B cell (primary cell): ENCODE data around the gene TESPA1. TPM values are rescaled to one million over a fixed set of nuclear protein-coding genes. Genes with fewer than 3 reads are reported as not detected.

Experiments used
- ATAC-seq: fragments of 200-7000 bp; cut with Tn5 transposase; one replicate; pipeline ENCODE4 v1.10.0; 2021; ENCODE audit warnings: low read depth, mild to moderate bottlenecking, moderate number of reproducible peaks, moderate library complexity
- CTCF ChIA-PET: fragments of 350-600 bp; sonication (Branson Sonifier 250); formaldehyde crosslinking; loops from one replicate; lab custom pipeline; 2021; ENCODE audit warnings: antibody characterized with exemption, inconsistent platforms; lab: Charles Lee
- POLR2A ChIA-PET: fragments of 350-600 bp; sonication (Branson Sonifier 250); formaldehyde crosslinking; loops from one replicate; lab custom pipeline; 2021; ENCODE audit warnings: antibody characterized with exemption; lab: Charles Lee
- DNase-seq: peaks from one replicate; pipeline ENCODE4 v3.0.0; 2013
- H2AFZ ChIP-seq: 2 replicates; pipeline ENCODE4 v1.6.1; 2012; ENCODE audit warnings: mild to moderate bottlenecking, low read depth, low read length; ENCODE audit not compliant: insufficient read depth, poor library complexity, severe bottlenecking
- H3K27ac ChIP-seq, 2 donors: 1 replicate in 1 of 2; 2 replicates in 1 of 2; pipeline ENCODE4 v1.5.1; 2012 to 2013; ENCODE audit warnings: low read length in 2 of 2, mild to moderate bottlenecking in 2 of 2, moderate library complexity in 1 of 2
- H3K27me3 ChIP-seq, 4 experiments: fragments of 200-600 bp in 1 of 4; sonication (generic) in 1 of 4; replicated peaks in 1 of 4; 1 replicate in 2 of 4; 2 replicates in 2 of 4; pipeline versions ENCODE4 v1.6.1 to v1.7.0; 2013 to 2016; ENCODE audit warnings: low read length in 3 of 4, mild to moderate bottlenecking in 2 of 4, mixed read lengths in 1 of 4, moderate library complexity in 1 of 4; ENCODE audit not compliant: insufficient read depth in 4 of 4, control insufficient read depth in 3 of 4; ENCODE audit errors: control extremely low read depth in 1 of 4
- H3K36me3 ChIP-seq, 2 experiments: replicated peaks in 1 of 2; 1 replicate in 1 of 2; 2 replicates in 1 of 2; pipeline versions ENCODE4 v1.6.1 to v1.7.1; 2013; ENCODE audit warnings: low read length in 1 of 2; ENCODE audit not compliant: insufficient read depth in 2 of 2, control insufficient read depth in 1 of 2; ENCODE audit errors: control extremely low read depth in 1 of 2, extremely low read depth in 1 of 2
- H3K4me1 ChIP-seq, 2 donors: fragments of 200-600 bp in 1 of 2; sonication (generic) in 1 of 2; 1 replicate in 1 of 2; 2 replicates in 1 of 2; pipeline versions ENCODE4 v1.5.1 to v1.6.1; 2013 to 2017; ENCODE audit warnings: low read length in 2 of 2; ENCODE audit not compliant: control insufficient read depth in 2 of 2, insufficient read depth in 2 of 2
- H3K4me2 ChIP-seq: replicated peaks from 2 replicates; pipeline ENCODE3; 2012; ENCODE audit warnings: mild to moderate bottlenecking, low read depth, low read length; ENCODE audit not compliant: poor library complexity, severe bottlenecking
- H3K4me3 ChIP-seq, 5 experiments: fragments of 200-600 bp in 1 of 5; sonication (generic) in 1 of 5; 1 replicate in 3 of 5; 2 replicates in 2 of 5; pipeline versions ENCODE4 v1.5.1 to v1.7.0; 2011 to 2016; ENCODE audit warnings: low read length in 4 of 5, mild to moderate bottlenecking in 4 of 5, low read depth in 2 of 5, control low read depth in 1 of 5, moderate library complexity in 1 of 5; ENCODE audit not compliant: insufficient read depth in 1 of 5; ENCODE audit errors: control extremely low read depth in 1 of 5, extremely low read depth in 1 of 5
- H3K79me2 ChIP-seq: fragments of 200-600 bp; sonication (generic); one replicate; pipeline ENCODE4 v1.6.0; 2016; ENCODE audit warnings: low read length; ENCODE audit not compliant: control insufficient read depth, insufficient read depth
- H3K9ac ChIP-seq: fragments of 200-600 bp; sonication (generic); 2 replicates; pipeline ENCODE4 v1.6.1; 2017; ENCODE audit warnings: mild to moderate bottlenecking, low read length, moderate library complexity
- H3K9me3 ChIP-seq, 3 donors: one replicate each; pipeline versions ENCODE4 v1.6.1 to v1.7.1; 2013; ENCODE audit warnings: low read length in 2 of 3; ENCODE audit not compliant: control insufficient read depth in 2 of 3, insufficient read depth in 1 of 3; ENCODE audit errors: control extremely low read depth in 1 of 3
- H4K20me1 ChIP-seq: 2 replicates; pipeline ENCODE4 v1.6.0; 2012; ENCODE audit warnings: mild to moderate bottlenecking, low read length; ENCODE audit not compliant: insufficient read depth, control insufficient read depth, poor library complexity, severe bottlenecking
- H3K27ac Mint-ChIP-seq: one replicate; pipeline ENCODE4 v1.8.0; 2021; ENCODE audit warnings: mixed read lengths
- H3K27me3 Mint-ChIP-seq: one replicate; pipeline ENCODE4 v1.8.0; 2021; ENCODE audit warnings: mixed read lengths
- H3K4me1 Mint-ChIP-seq: one replicate; pipeline ENCODE4 v1.8.0; 2021; ENCODE audit warnings: mixed read lengths
- H3K4me3 Mint-ChIP-seq: one replicate; pipeline ENCODE4 v1.8.0; 2021; ENCODE audit warnings: mixed read lengths
- H3K9me3 Mint-ChIP-seq: one replicate; pipeline ENCODE4 v1.8.0; 2022; ENCODE audit warnings: mixed read lengths; ENCODE audit not compliant: insufficient read depth
- EZH2 ChIP-seq: IDR thresholded peaks from 2 replicates; pipeline ENCODE4 v1.6.1; 2012; ENCODE audit warnings: borderline replicate concordance, low read depth, mild to moderate bottlenecking, moderate library complexity, low read length; ENCODE audit not compliant: insufficient read depth, poor library complexity, severe bottlenecking
- WGBS: methylation state at CpG from one replicate; pipeline ENCODE4 v1.1.5; 2013; ENCODE audit warnings: missing lambda C conversion rate; ENCODE audit not compliant: insufficient coverage; 5-methylcytosine and 5-hydroxymethylcytosine counted together
- intact Hi-C: fragments of 100-400 bp; cut with micrococcal nuclease; formaldehyde crosslinking; loops from one replicate; pipeline ENCODE4 v1.10.0; 2022
- polyA plus RNA-seq: library from polyadenylated mRNA; depleted of rRNA; stranded (reverse); fragments of >200 nt; gene quantifications from 2 replicates; pipeline ENCODE4 v1.2.3, GENCODE V29; 2012
- total RNA-seq, 2 donors: library from RNA; stranded (reverse); fragments of 120-200 nt in 1 of 2; gene quantifications; 1 replicate in 1 of 2; 2 replicates in 1 of 2; pipeline versions ENCODE4 v1.2.3 to v1.2.4, GENCODE V29; 2013 to 2022
- TF ChIP-seq, protein P1 (sequence below): fragments of 200-600 bp; IDR thresholded peaks from one replicate; pipeline ENCODE4 v1.8.0; 2022; ENCODE audit warnings: antibody characterized with exemption, mild to moderate bottlenecking

Gene TESPA1
- total and polyA plus RNA-seq, 2 donors (not counting 1 experiment from before 2014, with no cell fraction given) = 9.5 to 19.0 TPM

DNA sequence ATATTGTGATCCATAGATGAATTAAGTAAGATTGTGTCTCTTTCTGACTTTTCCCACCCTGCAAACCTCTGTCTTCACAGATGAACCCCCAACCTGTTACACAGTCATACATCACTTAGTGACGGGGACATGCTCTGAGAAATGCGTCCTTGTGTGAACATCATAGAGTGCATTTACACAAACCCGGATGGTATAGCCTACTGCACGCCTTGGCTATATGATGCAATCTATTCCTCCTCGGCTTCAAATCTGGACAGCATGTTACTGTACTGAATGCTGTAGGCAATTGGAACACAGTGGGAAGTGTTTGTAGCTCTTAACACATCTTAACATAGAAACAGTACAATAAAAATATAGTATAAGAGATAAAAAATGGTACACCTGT, 7.4 kb upstream of the TESPA1 start:
- no peak for TF ChIP-seq EZH2
- TF ChIP-seq, protein P1, sequence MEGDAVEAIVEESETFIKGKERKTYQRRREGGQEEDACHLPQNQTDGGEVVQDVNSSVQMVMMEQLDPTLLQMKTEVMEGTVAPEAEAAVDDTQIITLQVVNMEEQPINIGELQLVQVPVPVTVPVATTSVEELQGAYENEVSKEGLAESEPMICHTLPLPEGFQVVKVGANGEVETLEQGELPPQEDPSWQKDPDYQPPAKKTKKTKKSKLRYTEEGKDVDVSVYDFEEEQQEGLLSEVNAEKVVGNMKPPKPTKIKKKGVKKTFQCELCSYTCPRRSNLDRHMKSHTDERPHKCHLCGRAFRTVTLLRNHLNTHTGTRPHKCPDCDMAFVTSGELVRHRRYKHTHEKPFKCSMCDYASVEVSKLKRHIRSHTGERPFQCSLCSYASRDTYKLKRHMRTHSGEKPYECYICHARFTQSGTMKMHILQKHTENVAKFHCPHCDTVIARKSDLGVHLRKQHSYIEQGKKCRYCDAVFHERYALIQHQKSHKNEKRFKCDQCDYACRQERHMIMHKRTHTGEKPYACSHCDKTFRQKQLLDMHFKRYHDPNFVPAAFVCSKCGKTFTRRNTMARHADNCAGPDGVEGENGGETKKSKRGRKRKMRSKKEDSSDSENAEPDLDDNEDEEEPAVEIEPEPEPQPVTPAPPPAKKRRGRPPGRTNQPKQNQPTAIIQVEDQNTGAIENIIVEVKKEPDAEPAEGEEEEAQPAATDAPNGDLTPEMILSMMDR = no peak
- Mint-ChIP-seq H3K4me3 (peak overlapping the region; percentile 89), H3K4me1 (peaks cover 49% of the 10 kb centered on the region), H3K27ac (peak overlapping the region; percentile 98), H3K27me3 (no peaks in the 10 kb centered on the region), H3K9me3 (no peaks in the 10 kb centered on the region)
- Histone ChIP-seq H3K79me2 (peaks cover 3% of the 10 kb centered on the region), H3K4me2 (peak overlapping the region; percentile 77), H3K27me3 (no peaks in the 10 kb centered on the region), H4K20me1 (no peaks in the 10 kb centered on the region), H3K27ac (peak overlapping the region; percentile 89), H3K4me1 (peaks cover 42 to 43% of the 10 kb centered on the region in 2 donors), H3K36me3 (no peaks in the 10 kb centered on the region), H3K4me3 (peak overlapping the region in 1 of 5 experiments; percentile 64), H3K9me3 (no peaks in the 10 kb centered on the region), H3K9ac (peak overlapping the region; percentile 57), H2AFZ (peak overlapping the region; percentile 90)
- intact Hi-C loops = no loop called here
- WGBS = no CpG with 5 or more reads among the region's 5 CpGs
- peak; percentile 25 for ATAC-seq
- CTCF ChIA-PET = interaction anchor here (0.9 to 13.4 kb wide), 16 partner anchors 8 to 682 kb away, joined by 3 to 647 read pairs (median 9); partner anchors contain the start of genes MUCL1 and TESPA1
- DNase-seq = peak; percentile 53
- POLR2A ChIA-PET = no interaction called here

DNA sequence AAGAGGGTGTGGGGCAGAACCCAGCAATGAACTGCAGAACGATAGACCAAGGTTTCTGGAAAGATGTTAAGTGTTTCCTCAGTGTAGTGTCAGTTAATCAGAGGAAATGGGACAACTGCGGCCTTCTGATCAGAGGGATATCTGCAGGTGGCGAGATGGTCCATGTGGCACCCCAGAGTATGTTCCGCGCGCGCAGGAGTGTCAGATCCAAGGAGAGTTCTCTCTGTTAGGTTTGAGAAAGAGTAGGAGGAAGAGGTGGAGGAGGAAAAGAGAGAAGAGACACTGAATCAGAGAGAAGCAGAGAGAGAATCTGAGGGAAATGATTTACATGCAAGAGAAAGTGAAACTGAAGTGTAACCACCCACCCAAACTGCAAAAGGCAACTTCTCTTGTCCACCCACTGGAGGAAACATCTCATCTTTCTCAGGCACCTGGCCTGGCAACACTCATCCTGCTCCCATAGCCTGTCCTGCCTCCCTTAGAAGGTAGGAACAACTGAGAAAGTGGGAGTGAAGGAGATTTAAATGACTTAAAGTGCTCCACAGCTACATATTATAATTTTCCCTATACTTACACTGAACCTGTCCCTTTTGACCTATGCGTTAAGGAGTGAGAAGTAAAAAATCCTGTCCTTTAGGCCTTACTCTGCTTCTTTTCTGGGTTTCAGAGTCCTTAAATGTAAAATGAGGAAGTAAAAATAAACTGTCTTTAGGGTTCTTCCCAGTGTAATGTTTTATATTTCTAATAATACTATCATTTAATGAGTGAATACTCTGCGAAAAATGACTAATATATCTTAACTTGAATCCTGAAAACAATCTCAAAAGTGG, 6.8 kb upstream of the TESPA1 start:
- 46% methylated on average over 7 of the region's 9 CpGs for WGBS
- Histone ChIP-seq H3K4me1 (peaks cover 42 to 43% of the 10 kb centered on the region in 2 donors), H2AFZ (peak overlapping the region; percentile 90), H4K20me1 (no peaks in the 10 kb centered on the region), H3K79me2 (peaks cover 3% of the 10 kb centered on the region), H3K36me3 (no peaks in the 10 kb centered on the region), H3K9me3 (no peaks in the 10 kb centered on the region), H3K4me2 (peak overlapping the region; percentile 77), H3K27me3 (no peaks in the 10 kb centered on the region), H3K4me3 (peak overlapping the region in 4 of 5 experiments; percentile 5 to 64 (median 32)), H3K27ac (peak overlapping the region; percentile 89), H3K9ac (peak overlapping the region; percentile 57)
- ChIA-PET POLR2A (no interaction called here), CTCF (interaction anchor here (1.5 to 13.4 kb wide), 9 partner anchors 8 to 290 kb away, joined by 5 to 647 read pairs (median 10); partner anchors contain the start of genes MUCL1 and TESPA1)
- Mint-ChIP-seq H3K27ac (peak overlapping the region; percentile 98), H3K9me3 (no peaks in the 10 kb centered on the region), H3K4me3 (peak overlapping the region; percentile 89), H3K4me1 (peaks cover 52% of the 10 kb centered on the region), H3K27me3 (no peaks in the 10 kb centered on the region)
- intact Hi-C loops = no loop called here
- DNase-seq (peak; percentile 76), ATAC-seq (peak; percentile 65)
- TF ChIP-seq EZH2 = no peak
- TF ChIP-seq, protein P1 = no peak
